ENCODE data around the gene RBBP5.

RBBP5 gene

GRCh38 chr1:205044741-205045140, 77.0 kb downstream of the RBBP5 start:
- DNase-seq: no peak
- in situ Hi-C loops (cut with HindIII; ENCODE audit: low pct_ligation_motif_present, low pct_unique_long_range_greater_than_20kb, low sequenced_read_pairs): no loop called here

- in situ Hi-C loops (cut with HindIII; ENCODE audit: low pct_ligation_motif_present, low pct_unique_long_range_greater_than_20kb, low sequenced_read_pairs): no loop called here
- no peak for DNase-seq
Observed at GRCh38 chr1:205043866-205044265, 77.9 kb downstream of the RBBP5 start.

GRCh38 chr1:205042911-205043806, 78.6 kb downstream of the RBBP5 start, which contains the start of gene CNTN2:
Gene CNTN2, plus strand, starts transcription at chr1:205043212. Its CDS starts 9,974 bp downstream, at chr1:205053186.
- no peak for DNase-seq
- in situ Hi-C loops (cut with HindIII; ENCODE audit: low pct_ligation_motif_present, low pct_unique_long_range_greater_than_20kb, low sequenced_read_pairs): no loop called here

GRCh38 chr1:205041998-205042910, 79.5 kb downstream of the RBBP5 start:
- no peak for DNase-seq
- in situ Hi-C loops (cut with HindIII; ENCODE audit: low pct_ligation_motif_present, low pct_unique_long_range_greater_than_20kb, low sequenced_read_pairs): no loop called here

GRCh38 chr1:205041001-205041715, 80.6 kb downstream of the RBBP5 start:
- in situ Hi-C loops (cut with HindIII; ENCODE audit: low pct_ligation_motif_present, low pct_unique_long_range_greater_than_20kb, low sequenced_read_pairs): no loop called here
- DNase-seq: no peak

GRCh38 chr1:205038132-205038786, 83.5 kb downstream of the RBBP5 start:
- in situ Hi-C loops (cut with HindIII; ENCODE audit: low pct_ligation_motif_present, low pct_unique_long_range_greater_than_20kb, low sequenced_read_pairs): no loop called here
- no peak for DNase-seq

GRCh38 chr1:205037539-205037938, 84.2 kb downstream of the RBBP5 start:
- DNase-seq: no peak
- in situ Hi-C loops (cut with HindIII; ENCODE audit: low pct_ligation_motif_present, low pct_unique_long_range_greater_than_20kb, low sequenced_read_pairs): no loop called here

Data from ACHN (cell line).